ENCODE data around the gene RUNX3.

RUNX3 gene

GRCh38 chr1:24861821-24862727 is 68.0 kb downstream of the RUNX3 start:
- DNase-seq (ENCODE audit: low read depth) = no peak

- DNase-seq (ENCODE audit: low read depth) = no peak
These were observed 69.2 kb downstream of the RUNX3 start for GRCh38 chr1:24860841-24861240.

GRCh38 chr1:24859063-24860010 is 70.7 kb downstream of the RUNX3 start:
- no peak for DNase-seq (ENCODE audit: low read depth)

- DNase-seq (ENCODE audit: low read depth) = no peak
These were observed 71.8 kb downstream of the RUNX3 start for GRCh38 chr1:24858277-24858676.

- peak; percentile 27 for DNase-seq (ENCODE audit: low read depth)
These were observed 72.5 kb downstream of the RUNX3 start for GRCh38 chr1:24857507-24858133.

GRCh38 chr1:24856787-24857506 is 73.1 kb downstream of the RUNX3 start:
- DNase-seq (ENCODE audit: low read depth) = no peak

- no peak for DNase-seq (ENCODE audit: low read depth)
These were observed 74.6 kb downstream of the RUNX3 start for GRCh38 chr1:24855474-24855873.

GRCh38 chr1:24853649-24854048 is 76.4 kb downstream of the RUNX3 start:
- no peak for DNase-seq (ENCODE audit: low read depth)

- peak; percentile 51 for DNase-seq (ENCODE audit: low read depth)
These were observed 79.7 kb downstream of the RUNX3 start for GRCh38 chr1:24850328-24850920.

GRCh38 chr1:24849672-24850295 is 80.3 kb downstream of the RUNX3 start:
- DNase-seq (ENCODE audit: low read depth) = peak; percentile 24
